NB4 (cell line): Measurements from ENCODE around the gene GSC2.

ENCODE experiments used
- CTCF ChIP-seq: IDR thresholded peaks from one replicate; pipeline ENCODE4 v1.5.1; 2012; ENCODE audit warnings: low read depth, low read length
- MAX ChIP-seq: IDR thresholded peaks from 2 replicates; pipeline ENCODE4 v1.6.1; 2011; ENCODE audit warnings: low read depth, low read length
- MYC ChIP-seq: IDR thresholded peaks from 2 replicates; pipeline ENCODE4 v1.6.1; 2011; ENCODE audit warnings: low read depth, low read length
- POLR2A ChIP-seq: IDR thresholded peaks from 2 replicates; pipeline ENCODE4 v1.6.1; 2011; ENCODE audit warnings: mild to moderate bottlenecking; ENCODE audit not compliant: insufficient read length; ENCODE audit errors: extremely low read depth

GRCh38 chr22:19178065-19178656, 28.1 kb upstream of the GSC2 start:
- TF ChIP-seq CTCF (no peak), MYC (no peak), POLR2A (no peak), MAX (0 out of 2 replicates have a peak, but pooled peaks have one; percentile 6)
